Psoas muscle (tissue), 8 donors: Measurements from ENCODE around the gene SEMA4D. TPM values are rescaled to one million over a fixed set of nuclear protein-coding genes. Genes with fewer than 3 reads are reported as not detected.

ENCODE experiments used
- ATAC-seq, 4 donors: fragments of 200-7000 bp; cut with Tn5 transposase; one replicate each; pipeline ENCODE4 v1.9.1; 2020; ENCODE audit warnings: moderate library complexity in 3 of 4, mild to moderate bottlenecking in 2 of 4
- DNase-seq, 2 donors: peaks; one replicate each; pipeline ENCODE4 v3.0.0-alpha.2; 2020
- H3K27ac ChIP-seq: fragments of 200-600 bp; one replicate; pipeline ENCODE4 v1.8.0; 2022
- H3K27me3 ChIP-seq, 3 donors: fragments of 200-600 bp in 1 of 3; one replicate each; pipeline versions ENCODE4 v1.6.1 to v1.8.0; 2013 to 2022; ENCODE audit warnings: low read length in 2 of 3, mild to moderate bottlenecking in 2 of 3, moderate library complexity in 1 of 3; ENCODE audit not compliant: insufficient read depth in 3 of 3
- H3K36me3 ChIP-seq, 2 donors: fragments of 200-600 bp in 1 of 2; one replicate each; pipeline versions ENCODE4 v1.6.1 to v1.8.0; 2013 to 2022; ENCODE audit warnings: low read depth in 1 of 2, mild to moderate bottlenecking in 1 of 2, moderate library complexity in 1 of 2; ENCODE audit not compliant: insufficient read depth in 1 of 2
- H3K4me1 ChIP-seq: fragments of 200-600 bp; one replicate; pipeline ENCODE4 v1.8.0; 2022
- H3K4me3 ChIP-seq: fragments of 200-600 bp; one replicate; pipeline ENCODE4 v1.8.0; 2022; ENCODE audit warnings: mild to moderate bottlenecking
- H3K9me3 ChIP-seq: fragments of 200-600 bp; one replicate; pipeline ENCODE4 v1.8.0; 2022
- CTCF ChIP-seq: fragments of 200-600 bp; IDR thresholded peaks from one replicate; pipeline ENCODE4 v1.8.0; 2022; ENCODE audit warnings: antibody characterized with exemption
- WGBS, 3 donors: extraction: QIAGEN DNeasy Blood & Tissue Kit; methylation state at CpG; one replicate each; pipeline versions ENCODE4 v1.1.6 to v1.1.7; 2013; 5-methylcytosine and 5-hydroxymethylcytosine counted together
- intact Hi-C, 2 donors: fragments of 100-400 bp; cut with DNase I; formaldehyde crosslinking; loops; one replicate each; pipeline versions ENCODE4 v1.11.0 to v1.14.2; 2022
- polyA plus RNA-seq, 3 donors: library from polyadenylated mRNA; stranded (reverse); fragments of 200-250 nt; gene quantifications; one replicate each; pipeline ENCODE4 v1.2.3, GENCODE V29; 2013
- total RNA-seq, 4 donors: library from RNA; stranded (reverse); fragmentation: NEBNext Ultra II Directional in 2 of 4; extraction: Animal tissue kit (Norgen Biotek cat#: 25700) in 2 of 4; gene quantifications; one replicate each; pipeline versions ENCODE4 v1.2.1 to v1.2.4, GENCODE V29; 2021 to 2023
- donor health status: healthy with polysubstance abuse.
- donor health status: DM: no; HTN: no; CAD: no; lungs with moderate emphysema.
- donor health status: Bipolar disorder and iron deficiency.
- donor health status: healthy.
- donor health status: DM: yes; HTN: yes; CAD: no.
- donor health status: DM: no; HTN: no; CAD: no.
- donor health status: DM: no; HTN: no; CAD: no.
- donor health status: DM: yes; HTN: yes; CAD: no.

The SEMA4D gene
- total and polyA plus RNA-seq, 7 donors, result 9.3 to 111 (median 32.1) TPM

- Histone ChIP-seq H3K9me3 (no peaks in the 10 kb centered on the region), H3K27ac (no peak overlapping the region), H3K36me3 (no peaks in the 10 kb centered on the region), H3K27me3 (no peaks in the 10 kb centered on the region), H3K4me3 (no peak overlapping the region), H3K4me1 (no peaks in the 10 kb centered on the region)
- no peak for TF ChIP-seq CTCF
- intact Hi-C loops, result no loop called here
- WGBS, 3 donors, result 60 to 63% (median 62%) methylated on average over 4 of the region's 4 CpGs
- no peak for DNase-seq
- no peak for ATAC-seq
Observed at GRCh38 chr9:89537166-89537565, 39.3 kb upstream of the SEMA4D start.

DNA sequence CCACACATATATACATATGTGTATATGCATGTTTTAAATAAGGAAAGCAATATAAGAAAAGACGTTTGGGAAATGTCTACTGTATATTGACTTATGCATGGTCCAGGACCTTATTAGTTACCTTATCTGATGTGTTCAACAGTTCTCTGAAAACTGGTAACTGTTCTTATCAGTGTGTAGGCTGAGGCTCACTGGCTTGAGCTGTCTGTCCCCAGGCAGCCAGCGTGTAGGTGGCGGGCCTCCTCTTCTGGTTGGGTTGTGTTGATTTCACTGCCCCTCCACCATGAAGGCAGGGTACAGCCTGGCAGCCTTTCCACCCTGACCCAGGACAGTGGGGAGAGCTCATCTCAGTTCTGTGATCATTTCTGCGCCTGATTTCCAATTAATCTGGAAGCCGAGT is 38.7 kb upstream of the SEMA4D start:
- Histone ChIP-seq H3K27ac (no peak overlapping the region), H3K9me3 (no peaks in the 10 kb centered on the region), H3K36me3 (no peaks in the 10 kb centered on the region), H3K4me3 (no peak overlapping the region), H3K27me3 (no peaks in the 10 kb centered on the region), H3K4me1 (no peaks in the 10 kb centered on the region)
- ATAC-seq (no peak), DNase-seq (no peak)
- intact Hi-C loops, result no loop called here
- TF ChIP-seq CTCF, result no peak
- 89 to 94% (median 91%) methylated on average over 5 of the region's 5 CpGs for WGBS, 3 donors

GRCh38 chr9:89536145-89536574 is 38.2 kb upstream of the SEMA4D start:
- H3K36me3 ChIP-seq, result no peaks in the 10 kb centered on the region
- DNase-seq (no peak), ATAC-seq (no peak)
- 67 to 76% (median 75%) methylated on average over 5 of the region's 5 CpGs for WGBS, 3 donors
- H3K4me3 ChIP-seq, result no peak overlapping the region
- no peak overlapping the region for H3K27ac ChIP-seq
- no peaks in the 10 kb centered on the region for H3K27me3 ChIP-seq
- no peak for TF ChIP-seq CTCF
- H3K9me3 ChIP-seq, result no peaks in the 10 kb centered on the region
- intact Hi-C loops, result no loop called here
- H3K4me1 ChIP-seq, result no peaks in the 10 kb centered on the region

GRCh38 chr9:89535461-89535860 is 37.5 kb upstream of the SEMA4D start:
- ATAC-seq (no peak), DNase-seq (no peak)
- Histone ChIP-seq H3K4me1 (no peaks in the 10 kb centered on the region), H3K4me3 (no peak overlapping the region), H3K27ac (no peak overlapping the region), H3K36me3 (no peaks in the 10 kb centered on the region), H3K27me3 (no peaks in the 10 kb centered on the region), H3K9me3 (no peaks in the 10 kb centered on the region)
- no peak for TF ChIP-seq CTCF
- 80 to 96% (median 92%) methylated on average over 3 of the region's 3 CpGs for WGBS, 3 donors
- intact Hi-C loops, result no loop called here

GRCh38 chr9:89534515-89535287 is 36.8 kb upstream of the SEMA4D start:
- Histone ChIP-seq H3K4me3 (no peak overlapping the region), H3K27me3 (no peaks in the 10 kb centered on the region), H3K27ac (no peak overlapping the region), H3K4me1 (no peaks in the 10 kb centered on the region), H3K36me3 (no peaks in the 10 kb centered on the region), H3K9me3 (no peaks in the 10 kb centered on the region)
- intact Hi-C loops, result no loop called here
- WGBS, 3 donors, result 72 to 78% (median 78%) methylated on average over 13 of the region's 13 CpGs
- ATAC-seq (no peak), DNase-seq (no peak)
- TF ChIP-seq CTCF, result no peak
